Measurements from ENCODE around the gene RAB28.

The RAB28 gene

DNA sequence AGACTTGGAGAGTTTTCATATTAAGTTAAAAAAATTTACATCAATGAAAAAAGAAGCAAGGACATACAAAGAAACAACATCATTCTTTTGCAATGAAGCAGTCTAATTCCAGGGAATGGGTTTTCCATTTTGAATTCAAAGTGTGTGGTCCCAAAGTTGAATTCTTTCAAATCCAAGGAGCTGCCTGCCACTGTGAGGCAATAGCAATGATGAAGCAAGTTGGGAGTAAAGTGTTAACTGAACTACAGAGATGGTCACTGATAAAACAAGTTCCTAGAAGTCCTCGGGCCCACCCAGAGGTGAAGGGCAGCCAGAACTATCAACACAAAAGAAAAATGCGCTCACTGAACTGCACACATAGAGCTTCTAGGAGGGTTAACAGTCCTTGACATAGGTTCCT, 115.9 kb downstream of the RAB28 start:
- DNase-seq (ENCODE audit: low read depth), result no peak

DNA sequence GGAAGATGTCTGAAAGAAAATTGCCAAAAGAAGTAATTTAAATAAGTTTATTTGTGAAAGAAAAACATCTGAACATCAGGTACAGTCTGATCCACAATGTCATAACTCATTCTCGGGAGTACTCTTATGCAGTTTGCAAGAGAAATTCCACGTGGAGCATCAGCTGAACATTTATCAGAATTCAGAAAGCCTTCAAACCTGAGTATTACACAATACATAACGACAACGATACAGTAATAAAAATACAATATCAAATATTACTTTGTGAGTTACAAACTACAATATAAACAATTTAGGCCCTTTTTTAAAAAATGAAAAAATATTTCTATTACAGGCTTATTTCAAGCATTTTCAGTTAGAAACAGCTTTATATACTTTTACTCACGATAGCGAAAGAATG, 116.4 kb downstream of the RAB28 start:
- DNase-seq (ENCODE audit: low read depth), result no peak

DNA sequence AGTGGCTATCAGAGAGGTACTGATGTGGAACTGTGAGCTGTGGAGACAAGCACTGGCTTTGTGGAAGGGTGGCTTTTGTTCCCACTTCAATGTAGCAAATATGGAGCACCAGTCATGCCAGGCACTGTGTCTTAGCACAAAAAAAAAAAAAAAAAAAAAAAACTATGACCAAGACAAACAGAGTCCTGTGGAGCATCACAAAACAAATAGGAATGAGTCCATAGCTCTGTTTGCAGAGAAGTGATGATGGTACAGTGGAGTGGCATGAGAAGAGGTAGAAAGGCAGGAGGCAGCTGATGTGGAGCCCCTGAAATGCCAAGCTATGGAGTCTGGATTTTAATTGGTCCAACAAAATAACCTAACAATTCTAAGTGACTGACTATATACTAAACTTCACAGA, 116.9 kb downstream of the RAB28 start:
- no peak for DNase-seq (ENCODE audit: low read depth)

DNA sequence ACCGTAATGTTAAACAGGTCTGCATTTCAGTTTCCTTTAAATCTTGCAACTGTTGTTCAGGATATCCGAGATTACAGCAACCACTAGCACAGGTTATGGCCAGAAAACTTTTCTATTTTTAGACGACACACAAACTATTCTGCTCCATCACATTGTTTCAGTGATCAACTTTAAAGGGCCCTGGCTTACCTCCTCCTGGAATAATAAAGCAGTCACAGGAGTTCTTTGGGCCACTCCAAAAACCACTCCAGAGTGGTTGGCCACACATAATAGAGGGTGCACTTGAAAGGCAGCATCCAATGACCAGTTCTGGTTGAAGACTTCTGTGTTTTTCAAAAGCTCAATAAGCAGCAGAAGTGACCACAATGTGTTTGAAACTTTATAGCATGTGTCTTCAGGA, 118.9 kb downstream of the RAB28 start:
- no peak for DNase-seq (ENCODE audit: low read depth)

DNA sequence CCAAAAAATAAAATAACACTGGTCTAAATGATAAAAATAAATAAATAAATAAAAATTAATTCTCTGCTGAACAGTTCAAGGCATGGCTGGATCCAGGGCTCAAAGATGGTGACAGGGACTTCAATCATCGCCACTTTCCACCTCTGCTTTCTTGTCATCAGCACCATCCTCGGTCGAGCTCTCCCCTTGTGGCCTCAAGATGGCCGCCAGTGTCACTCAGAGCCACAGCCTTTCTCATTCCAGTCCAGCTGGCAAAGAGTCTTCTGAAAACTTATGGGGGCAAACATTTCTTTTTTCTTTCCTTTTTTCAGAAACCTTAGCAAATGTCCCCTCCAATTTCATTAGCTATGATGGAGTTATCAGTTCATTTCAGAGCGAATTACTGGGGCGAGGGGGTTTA, 119.5 kb downstream of the RAB28 start:
- DNase-seq (ENCODE audit: low read depth), result no peak

DNA sequence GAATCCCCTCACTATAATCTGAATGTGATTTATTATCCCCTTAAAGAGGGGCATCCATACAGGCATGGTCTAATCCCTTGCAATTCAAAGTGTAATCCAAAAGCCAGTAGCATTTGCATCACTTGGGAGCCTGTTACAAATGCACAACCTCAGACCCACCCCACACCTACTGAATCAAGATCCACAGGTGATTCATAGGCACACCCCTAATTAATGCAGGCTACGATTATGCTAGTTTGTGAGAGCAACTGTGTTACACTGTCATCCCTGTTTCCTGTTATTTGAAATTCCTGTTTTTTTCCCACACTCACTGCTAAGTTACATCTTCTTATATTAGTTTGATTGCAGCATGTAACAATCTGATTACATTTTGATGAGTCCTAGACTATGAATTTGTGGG, 120.0 kb downstream of the RAB28 start:
- DNase-seq (ENCODE audit: low read depth), result no peak

DNA sequence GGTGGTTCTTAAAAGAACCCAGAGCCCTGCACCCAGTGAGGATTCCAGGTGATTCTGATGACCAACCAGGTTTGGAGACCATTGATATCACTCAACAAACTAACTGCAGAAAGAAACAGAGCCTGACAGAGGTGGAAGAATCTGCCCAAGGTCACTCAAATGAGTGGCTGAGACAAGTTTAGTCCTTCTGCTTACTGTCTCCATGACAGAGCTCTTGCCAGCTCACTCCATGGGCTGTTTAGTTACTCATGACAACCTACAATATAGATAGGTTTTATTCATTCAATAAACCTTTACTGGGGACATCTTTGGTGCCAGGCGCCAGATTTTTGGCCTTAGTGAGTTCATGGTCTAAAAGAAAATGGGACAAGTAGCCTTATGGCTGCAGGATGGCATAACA, 124.3 kb downstream of the RAB28 start:
- no peak for DNase-seq (ENCODE audit: low read depth)

DNA sequence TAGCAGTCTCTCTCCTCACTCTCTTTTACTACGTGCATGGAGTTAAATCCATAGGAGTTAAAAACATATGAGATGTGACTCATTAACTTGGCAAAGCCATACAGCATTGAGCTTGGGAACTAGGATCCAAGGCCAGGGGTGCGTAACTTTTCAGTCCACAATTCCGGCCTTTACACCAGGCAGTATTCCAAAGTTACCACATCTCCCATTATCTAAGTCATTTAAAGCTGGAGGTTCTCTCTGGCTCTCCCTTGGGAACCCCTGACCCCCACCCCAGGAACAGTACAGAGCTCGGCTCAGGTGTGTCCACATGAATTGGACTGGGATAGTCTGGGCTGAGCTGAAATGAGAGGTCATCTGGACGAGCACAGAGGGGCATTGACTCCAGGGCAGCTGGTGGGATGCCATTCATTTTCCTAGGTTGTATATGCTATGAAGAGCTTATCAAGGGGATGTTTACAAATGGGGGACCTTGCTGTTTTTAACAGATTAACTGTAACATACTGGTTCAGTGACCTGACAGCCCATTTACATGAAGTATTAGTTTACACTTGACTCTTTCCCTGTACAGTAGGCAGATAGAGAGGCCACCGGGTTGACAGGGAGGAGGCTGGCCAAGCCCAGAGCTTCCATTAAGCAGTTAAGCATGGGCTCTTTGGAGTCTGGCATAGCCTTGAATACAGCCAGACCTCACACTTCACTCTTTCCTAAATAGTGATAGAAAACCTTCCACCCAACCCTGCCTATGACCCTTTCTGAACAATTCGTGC, 128.8 kb downstream of the RAB28 start:
- no peak for DNase-seq (ENCODE audit: low read depth)

DNA sequence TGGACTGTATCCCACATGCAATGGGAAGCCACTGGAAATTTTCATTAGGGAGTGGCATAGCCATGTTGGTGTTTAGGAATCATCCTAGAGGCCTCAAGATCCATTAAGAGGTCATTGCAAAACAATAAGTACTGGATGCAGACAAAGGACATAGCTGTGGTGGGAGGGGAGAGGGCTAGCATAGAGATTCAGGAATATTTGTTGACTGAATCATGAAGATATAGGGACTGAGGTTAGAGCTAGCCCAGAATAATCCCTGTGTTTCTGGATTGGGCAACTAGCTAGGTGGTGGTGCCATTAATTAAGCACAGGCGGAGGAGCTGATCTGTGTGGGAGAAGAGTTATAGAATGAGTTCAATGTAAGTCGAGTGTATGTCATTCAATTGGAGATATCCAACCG, 135.0 kb downstream of the RAB28 start:
- no peak for DNase-seq (ENCODE audit: low read depth)

DNA sequence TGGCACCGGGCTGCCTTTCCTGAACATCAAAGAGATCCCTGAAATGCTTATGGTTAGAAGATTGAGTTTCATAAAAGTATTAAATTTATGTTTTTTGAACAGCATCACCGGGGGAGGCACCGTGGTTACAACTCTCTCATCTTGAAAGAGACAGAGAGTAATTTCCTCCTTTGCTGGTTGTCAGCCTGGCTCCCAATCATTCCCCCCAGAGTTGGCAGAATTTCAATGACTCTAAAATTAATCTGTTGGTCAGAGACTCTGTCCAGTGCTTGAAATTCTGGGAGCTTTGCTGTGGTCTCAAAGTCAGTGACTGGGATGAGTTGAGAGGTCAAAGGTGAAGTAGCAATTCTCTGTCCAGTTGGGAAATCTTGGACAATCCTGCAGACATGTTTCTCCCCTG, 135.9 kb downstream of the RAB28 start:
- no peak for DNase-seq (ENCODE audit: low read depth)

DNA sequence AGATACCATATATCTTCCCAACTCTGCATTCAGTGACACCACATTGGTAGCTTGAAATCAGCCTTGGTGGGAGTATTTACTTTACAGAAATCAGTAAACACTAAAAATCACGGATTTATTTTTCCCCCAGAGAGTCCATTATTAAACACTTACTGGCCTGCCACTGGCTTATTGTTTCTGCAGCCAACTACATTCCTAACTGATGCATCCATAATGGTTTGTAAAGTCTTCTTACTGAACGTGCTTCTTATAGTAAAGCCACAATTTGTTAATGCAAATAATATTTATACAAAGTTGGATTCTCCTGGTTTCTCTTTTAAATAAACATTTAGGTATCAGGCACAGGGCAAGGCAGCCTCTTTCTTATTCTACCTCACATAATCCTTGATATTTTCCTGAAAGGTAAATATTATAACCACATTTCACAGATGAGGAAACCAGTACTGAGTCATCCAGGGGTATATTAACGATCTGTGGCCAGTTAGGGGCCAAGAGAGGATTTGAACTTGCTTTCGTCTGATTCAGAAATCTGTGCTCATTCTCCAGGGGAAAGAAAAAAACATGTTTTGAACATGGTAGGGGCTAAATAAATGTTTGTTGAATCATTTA, 136.5 kb downstream of the RAB28 start:
- DNase-seq (ENCODE audit: low read depth), result no peak

DNA sequence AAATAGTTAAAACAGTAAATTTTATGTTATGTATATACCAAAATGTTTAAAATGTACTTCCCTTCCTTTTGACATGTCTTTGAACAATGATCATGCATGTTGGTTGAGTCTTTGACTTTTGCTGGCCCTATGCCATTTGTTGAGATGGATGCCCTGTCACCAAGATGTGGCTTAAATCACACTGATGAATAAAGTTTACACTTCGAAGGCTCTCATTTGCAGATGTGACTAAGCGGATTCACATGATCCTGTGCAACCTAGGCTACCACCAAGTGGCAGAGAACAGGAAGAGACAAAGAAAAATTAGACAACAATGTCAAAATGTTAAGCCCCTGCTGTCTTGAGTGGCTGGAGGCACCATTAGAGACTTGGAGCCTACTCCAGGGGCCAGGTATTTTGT, 139.9 kb downstream of the RAB28 start:
- no peak for DNase-seq (ENCODE audit: low read depth)

DNA sequence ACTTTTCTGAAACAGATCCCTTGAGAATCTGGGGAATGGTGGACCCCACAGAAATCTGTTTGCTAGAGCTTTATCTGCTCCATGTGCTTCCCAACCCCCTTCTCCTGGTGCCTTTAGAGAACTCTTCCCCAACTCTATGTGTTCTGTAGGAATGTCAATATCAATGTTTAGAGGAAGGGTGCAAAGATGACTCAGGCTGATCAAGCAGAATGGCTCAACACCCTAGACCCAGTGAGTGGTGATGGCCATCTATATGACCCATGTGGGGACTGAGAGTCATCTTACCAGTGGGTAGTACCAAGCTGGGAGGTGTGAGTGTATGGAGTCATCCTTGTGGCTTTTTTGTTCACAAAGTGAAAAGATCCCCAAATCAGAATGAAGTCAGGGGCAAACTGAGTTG, 143.5 kb downstream of the RAB28 start:
- no peak for DNase-seq (ENCODE audit: low read depth)

DNA sequence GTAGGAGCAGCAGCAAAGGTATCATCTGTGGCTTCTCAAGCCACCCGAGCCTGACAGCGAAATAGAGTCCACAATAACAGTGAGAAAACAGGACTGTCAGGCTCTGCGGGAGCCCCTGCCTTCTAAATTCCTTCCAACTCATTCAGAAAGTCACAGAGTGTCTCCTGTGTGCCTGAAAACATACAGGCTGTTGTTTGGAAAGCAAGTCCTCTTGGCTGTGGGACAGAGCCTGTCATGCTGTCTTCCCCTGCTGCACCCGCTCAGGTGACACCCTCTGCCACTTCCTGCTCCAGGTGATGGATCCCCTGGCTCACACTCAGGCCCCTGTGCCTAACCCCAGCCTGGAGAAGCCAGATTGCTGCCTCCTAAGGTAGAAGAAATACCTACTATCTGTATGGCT, 152.3 kb downstream of the RAB28 start:
- DNase-seq (ENCODE audit: low read depth), result no peak

DNA sequence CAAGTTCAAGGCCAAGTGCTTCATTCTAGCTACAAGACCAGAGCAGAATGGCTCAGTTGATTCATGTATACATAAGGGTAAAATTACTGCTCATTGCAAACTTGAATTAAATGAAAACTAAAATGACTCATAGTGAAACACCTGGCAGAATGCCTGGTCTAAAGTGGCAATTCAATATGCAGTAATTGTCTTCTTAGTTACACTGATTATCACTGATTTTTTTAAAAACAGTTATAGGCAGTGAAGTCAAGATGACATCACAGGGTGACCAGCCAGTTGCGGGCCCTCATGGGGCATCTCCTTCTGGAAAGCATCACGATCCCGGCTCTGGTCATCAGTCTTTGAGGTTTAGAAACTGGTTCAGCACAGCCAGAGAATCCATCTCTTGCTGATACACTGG, 154.2 kb downstream of the RAB28 start:
- DNase-seq (ENCODE audit: low read depth), result no peak

DNA sequence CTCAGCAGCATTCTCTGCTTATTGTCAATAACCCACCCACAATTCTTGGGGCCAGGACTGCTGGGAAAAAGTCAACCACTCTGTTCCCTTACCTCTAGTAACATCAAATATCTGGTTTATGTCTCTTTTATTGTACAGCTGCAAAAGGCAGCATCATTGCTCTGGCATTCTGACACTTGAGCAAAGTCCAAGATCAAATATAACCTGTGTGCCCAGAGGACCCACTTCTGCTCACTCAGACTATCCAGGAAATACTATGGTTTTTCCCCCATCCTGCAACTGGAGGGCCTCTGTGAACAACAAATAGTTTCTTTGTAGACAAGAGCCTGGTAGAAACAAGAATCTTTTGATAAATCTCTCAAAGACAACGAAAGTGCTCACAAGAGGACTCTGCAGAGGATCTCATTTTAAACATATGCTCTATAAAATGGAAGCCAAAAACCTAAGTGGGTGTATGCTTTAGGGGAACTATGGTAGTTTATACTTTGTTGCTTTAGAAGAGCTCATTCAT, 154.7 kb downstream of the RAB28 start:
- no peak for DNase-seq (ENCODE audit: low read depth)

DNA sequence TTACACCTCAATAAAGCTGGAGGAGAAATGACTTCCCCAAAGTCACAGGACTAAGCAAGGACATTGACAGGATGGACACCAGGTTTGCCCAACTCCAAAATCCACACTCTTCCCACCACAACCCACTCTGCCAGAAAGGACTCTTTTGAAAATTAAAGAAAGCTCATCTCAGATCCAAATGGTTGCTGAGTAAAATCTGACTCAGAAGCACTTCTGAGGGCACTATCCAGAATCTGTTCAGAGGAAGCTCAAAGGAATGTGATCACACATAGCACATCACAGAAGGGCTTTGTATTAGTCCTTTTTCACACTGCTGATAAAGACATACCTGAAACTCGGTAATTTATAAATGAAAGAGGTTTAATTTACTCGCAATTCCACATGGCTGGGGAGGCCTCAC, 155.5 kb downstream of the RAB28 start:
- DNase-seq (ENCODE audit: low read depth), result no peak

DNA sequence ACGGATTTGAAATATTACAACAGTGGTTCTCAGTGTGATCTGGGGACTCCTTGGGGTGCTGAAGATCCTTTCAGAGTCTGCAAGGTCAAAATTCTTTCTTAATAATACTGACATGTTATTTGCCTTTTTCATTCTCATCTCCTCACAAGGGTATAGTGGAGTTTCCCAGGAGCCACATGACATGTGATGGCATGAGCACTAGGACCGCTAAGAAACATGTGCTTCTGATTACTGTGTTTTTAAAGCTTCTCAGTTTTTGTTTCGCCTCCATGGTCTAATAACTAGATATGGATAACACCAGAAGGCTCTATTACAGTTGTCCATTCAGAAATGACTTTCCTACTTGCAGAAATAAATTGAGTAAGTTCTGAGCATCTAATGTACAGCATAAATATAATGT, 156.1 kb downstream of the RAB28 start:
- DNase-seq (ENCODE audit: low read depth), result no peak

DNA sequence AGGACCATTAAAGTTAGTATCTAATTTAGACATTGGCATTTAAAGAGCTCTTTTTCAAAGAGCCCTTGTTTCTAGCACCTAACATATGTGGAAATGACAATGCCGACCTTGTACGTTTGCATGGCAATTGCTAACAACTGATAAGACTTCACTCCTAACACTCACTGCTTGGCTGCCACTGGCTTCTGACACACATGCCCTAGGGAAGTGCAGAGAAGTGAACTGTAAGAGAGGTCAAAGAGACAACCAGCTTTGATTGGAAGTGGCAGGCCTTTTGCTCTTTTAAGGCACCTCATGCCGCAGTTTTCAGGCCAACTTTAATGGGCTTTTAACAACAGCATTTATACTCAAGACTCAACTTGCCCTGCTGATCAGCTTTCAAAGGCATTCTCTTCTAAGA, 158.4 kb downstream of the RAB28 start:
- DNase-seq (ENCODE audit: low read depth), result no peak

DNA sequence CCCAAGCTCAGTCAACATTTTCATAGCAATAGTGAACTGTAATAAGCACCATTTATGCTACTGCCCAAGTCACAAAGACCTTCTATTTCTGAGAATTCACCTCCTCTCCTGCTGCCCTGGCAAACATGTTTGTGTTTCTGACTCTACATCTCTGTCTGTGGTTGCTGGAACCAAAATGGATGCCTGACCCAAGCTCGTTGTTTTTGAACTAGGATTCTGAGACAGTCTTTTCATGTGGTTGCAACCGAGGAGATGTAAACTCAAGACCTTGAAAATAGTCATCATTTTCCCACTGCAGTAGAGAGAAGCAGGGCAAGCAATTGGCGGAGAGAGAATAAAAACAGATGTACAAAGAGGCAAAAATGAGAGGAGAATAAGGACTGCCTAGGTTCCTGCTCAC, 160.2 kb downstream of the RAB28 start:
- no peak for DNase-seq (ENCODE audit: low read depth)

DNA sequence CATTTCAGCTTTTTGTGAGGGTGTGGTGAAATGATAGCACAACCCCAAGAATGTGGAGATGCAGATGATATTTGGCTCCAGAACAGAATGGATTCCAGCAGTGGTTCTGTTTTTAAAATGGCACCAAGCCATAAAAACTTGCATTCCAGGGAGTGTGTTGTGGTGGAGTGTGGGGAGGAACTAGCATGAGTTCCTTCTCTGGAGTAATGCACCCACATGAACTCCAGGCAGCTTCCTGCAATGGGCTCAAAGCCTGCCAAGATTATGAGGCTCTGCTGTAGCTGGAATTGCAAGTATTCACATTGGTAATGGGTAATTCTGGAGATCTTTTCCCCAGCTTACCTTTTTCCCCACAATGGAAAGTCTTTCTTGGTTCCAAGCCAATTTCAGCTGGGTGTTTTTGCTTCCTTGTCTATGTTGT, 161.4 kb downstream of the RAB28 start:
- no peak for DNase-seq (ENCODE audit: low read depth)

Measured in CMK (cell line).